Fibroblast of lung (primary cell): ENCODE results near the gene CLASP2. TPM values are rescaled to one million over a fixed set of nuclear protein-coding genes. Genes with fewer than 3 reads are reported as not detected.

Experiments
- DNase-seq, 2 donors: peaks; one replicate each; pipeline versions ENCODE4 v3.0.0 to v3.0.0-alpha.2; 2010; ENCODE audit warnings: low read depth in 2 of 2
- H2AFZ ChIP-seq: 2 replicates; pipeline ENCODE4 v1.5.1; 2012; ENCODE audit warnings: low read length, control low read depth, inconsistent platforms
- H3K27ac ChIP-seq: 2 replicates; pipeline ENCODE4 v1.5.1; 2011; ENCODE audit warnings: low read length, control low read depth; ENCODE audit not compliant: insufficient read depth
- H3K27me3 ChIP-seq: 2 replicates; pipeline ENCODE4 v1.5.1; 2011; ENCODE audit warnings: mild to moderate bottlenecking, low read length; ENCODE audit not compliant: control insufficient read depth, insufficient read depth
- H3K36me3 ChIP-seq: 2 replicates; pipeline ENCODE4 v1.5.1; 2011; ENCODE audit warnings: low read length; ENCODE audit not compliant: control insufficient read depth, insufficient read depth
- H3K4me1 ChIP-seq: 2 replicates; pipeline ENCODE4 v1.5.1; 2011; ENCODE audit warnings: low read length; ENCODE audit not compliant: control insufficient read depth, insufficient read depth; ENCODE audit errors: extremely low read depth
- H3K4me2 ChIP-seq: 2 replicates; pipeline ENCODE4 v1.5.1; 2011; ENCODE audit warnings: low read length, control low read depth; ENCODE audit not compliant: insufficient read depth; ENCODE audit errors: extremely low read depth
- H3K4me3 ChIP-seq, 4 experiments: fragments of 200-600 bp in 1 of 4; sonication (generic) in 1 of 4; replicated peaks in 1 of 4; 2 replicates each; pipeline ENCODE4 v1.5.1; 2011 to 2016; ENCODE audit warnings: low read length in 4 of 4, low read depth in 3 of 4, mild to moderate bottlenecking in 3 of 4, control low read depth in 2 of 4, inconsistent platforms in 1 of 4, mixed read lengths in 1 of 4; ENCODE audit not compliant: insufficient read depth in 1 of 4; ENCODE audit errors: control extremely low read depth in 1 of 4
- H3K79me2 ChIP-seq: 2 replicates; pipeline ENCODE4 v1.5.1; 2012; ENCODE audit warnings: mild to moderate bottlenecking, low read length, inconsistent platforms; ENCODE audit not compliant: control insufficient read depth, insufficient read depth
- H3K9ac ChIP-seq: 2 replicates; pipeline ENCODE4 v1.5.1; 2011; ENCODE audit warnings: mild to moderate bottlenecking, low read length, control low read depth; ENCODE audit not compliant: insufficient read depth
- H3K9me3 ChIP-seq: 2 replicates; pipeline ENCODE4 v1.5.1; 2012; ENCODE audit warnings: low read depth, low read length; ENCODE audit not compliant: control insufficient read depth, insufficient read depth
- H4K20me1 ChIP-seq: 2 replicates; pipeline ENCODE4 v1.5.1; 2011; ENCODE audit warnings: low read length; ENCODE audit not compliant: control insufficient read depth, insufficient read depth; ENCODE audit errors: extremely low read depth
- CTCF ChIP-seq, 2 donors: IDR thresholded peaks in 1 of 2; conservative IDR thresholded peaks in 1 of 2; 1 replicate in 1 of 2; 2 replicates in 1 of 2; pipeline ENCODE4 v1.5.1; 2011 to 2012; ENCODE audit warnings: low read length in 2 of 2, control low read depth in 1 of 2, inconsistent platforms in 1 of 2, low read depth in 1 of 2, mild to moderate bottlenecking in 1 of 2
- EZH2 ChIP-seq: IDR thresholded peaks from 2 replicates; pipeline ENCODE4 v1.5.1; 2012; ENCODE audit warnings: low read length, control low read depth, mild to moderate bottlenecking; ENCODE audit errors: missing control alignments
- polyA plus RNA-seq, 2 donors: library from polyadenylated mRNA; depleted of rRNA in 1 of 2; stranded (reverse) in 1 of 2; unstranded in 1 of 2; fragments of >200 nt; gene quantifications; 2 replicates each; pipeline ENCODE4 v1.2.1, GENCODE V29; 2011 to 2012; ENCODE audit warnings: missing spikeins in 1 of 2
- total RNA-seq: library from RNA; depleted of rRNA; stranded (reverse); fragments of >200 nt; gene quantifications from 2 replicates; pipeline ENCODE4 v1.2.1, GENCODE V29; 2014

CLASP2 gene
- total and polyA plus RNA-seq, 2 donors (not counting 1 experiment from before 2014, with no cell fraction given), result 31.8 to 62.6 TPM

- H3K27ac ChIP-seq, result no peak overlapping the region
- no peak overlapping the region for H3K9ac ChIP-seq
- H3K27me3 ChIP-seq, result no peaks in the 10 kb centered on the region
- no peak overlapping the region for H2AFZ ChIP-seq
- H3K9me3 ChIP-seq, result no peaks in the 10 kb centered on the region
- no peaks in the 10 kb centered on the region for H3K36me3 ChIP-seq
- no peak for TF ChIP-seq EZH2
- TF ChIP-seq CTCF (conservative IDR thresholded peaks at IDR 0.05 in 1 of 2, IDR thresholded peaks at IDR 0.05 in 1 of 2; ENCODE audit: low read depth in 1 of 2, low read length in 2 of 2), result no peak
- peak in 1 of 2 donors; percentile 3 for DNase-seq
- H3K79me2 ChIP-seq, result no peaks in the 10 kb centered on the region
- no peaks in the 10 kb centered on the region for H3K4me1 ChIP-seq
- H3K4me3 ChIP-seq, result no peak overlapping the region
- no peaks in the 10 kb centered on the region for H4K20me1 ChIP-seq
- H3K4me2 ChIP-seq, result no peak overlapping the region
Measured at GRCh38 chr3:33544126-33544525, 173.9 kb downstream of the CLASP2 start.

- Histone ChIP-seq H3K4me2 (no peak overlapping the region), H3K79me2 (no peaks in the 10 kb centered on the region), H3K4me3 (no peak overlapping the region), H3K9ac (no peak overlapping the region), H3K36me3 (no peaks in the 10 kb centered on the region), H3K27ac (no peak overlapping the region), H4K20me1 (no peaks in the 10 kb centered on the region), H2AFZ (no peak overlapping the region), H3K27me3 (no peaks in the 10 kb centered on the region), H3K9me3 (no peaks in the 10 kb centered on the region), H3K4me1 (no peaks in the 10 kb centered on the region)
- TF ChIP-seq EZH2, result no peak
- TF ChIP-seq CTCF (conservative IDR thresholded peaks at IDR 0.05 in 1 of 2, IDR thresholded peaks at IDR 0.05 in 1 of 2; ENCODE audit: low read depth in 1 of 2, low read length in 2 of 2), result no peak
- no peak for DNase-seq
Measured at GRCh38 chr3:33543601-33544000, 174.5 kb downstream of the CLASP2 start.

GRCh38 chr3:33541918-33542317, 176.1 kb downstream of the CLASP2 start:
- Histone ChIP-seq H3K4me3 (no peak overlapping the region), H3K4me2 (no peak overlapping the region), H4K20me1 (no peaks in the 10 kb centered on the region), H3K4me1 (no peaks in the 10 kb centered on the region), H3K36me3 (peaks cover 1% of the 10 kb centered on the region), H3K27me3 (no peaks in the 10 kb centered on the region), H3K9ac (no peak overlapping the region), H3K27ac (no peak overlapping the region), H3K79me2 (no peaks in the 10 kb centered on the region), H3K9me3 (no peaks in the 10 kb centered on the region), H2AFZ (no peak overlapping the region)
- no peak for DNase-seq
- TF ChIP-seq CTCF (conservative IDR thresholded peaks at IDR 0.05 in 1 of 2, IDR thresholded peaks at IDR 0.05 in 1 of 2; ENCODE audit: low read depth in 1 of 2, low read length in 2 of 2), result no peak
- TF ChIP-seq EZH2, result no peak
